OCI-LY3 (cell line): ENCODE data around the gene CX3CL1.

Experiments used
- EZH2phosphoT487 ChIP-seq: fragments of 200-600 bp; shearing (Covaris generic); IDR thresholded peaks from 2 replicates; pipeline ENCODE4 v1.6.1; 2018; ENCODE audit warnings: antibody characterized with exemption, mixed run types, low read depth
- TF ChIP-seq, protein P1 (sequence below): fragments of 200-600, 300-600 bp; sonication (generic); IDR thresholded peaks from 2 replicates; pipeline ENCODE4 v1.5.1; 2014; ENCODE audit warnings: antibody characterized with exemption, low read length, low read depth

GRCh38 chr16:57374067-57374534 lies 1.8 kb downstream of the CX3CL1 start:
- TF ChIP-seq, protein P1, sequence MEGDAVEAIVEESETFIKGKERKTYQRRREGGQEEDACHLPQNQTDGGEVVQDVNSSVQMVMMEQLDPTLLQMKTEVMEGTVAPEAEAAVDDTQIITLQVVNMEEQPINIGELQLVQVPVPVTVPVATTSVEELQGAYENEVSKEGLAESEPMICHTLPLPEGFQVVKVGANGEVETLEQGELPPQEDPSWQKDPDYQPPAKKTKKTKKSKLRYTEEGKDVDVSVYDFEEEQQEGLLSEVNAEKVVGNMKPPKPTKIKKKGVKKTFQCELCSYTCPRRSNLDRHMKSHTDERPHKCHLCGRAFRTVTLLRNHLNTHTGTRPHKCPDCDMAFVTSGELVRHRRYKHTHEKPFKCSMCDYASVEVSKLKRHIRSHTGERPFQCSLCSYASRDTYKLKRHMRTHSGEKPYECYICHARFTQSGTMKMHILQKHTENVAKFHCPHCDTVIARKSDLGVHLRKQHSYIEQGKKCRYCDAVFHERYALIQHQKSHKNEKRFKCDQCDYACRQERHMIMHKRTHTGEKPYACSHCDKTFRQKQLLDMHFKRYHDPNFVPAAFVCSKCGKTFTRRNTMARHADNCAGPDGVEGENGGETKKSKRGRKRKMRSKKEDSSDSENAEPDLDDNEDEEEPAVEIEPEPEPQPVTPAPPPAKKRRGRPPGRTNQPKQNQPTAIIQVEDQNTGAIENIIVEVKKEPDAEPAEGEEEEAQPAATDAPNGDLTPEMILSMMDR: no peak
- TF ChIP-seq EZH2phosphoT487: no peak
